GM12875 (cell line): ENCODE measurements around the gene PI16.
"Not testable (repeated sequence)": the region's sequence is repeated elsewhere in the genome, so short reads cannot be mapped to it uniquely, and the experiment has no call there.

Experiments
- H3K4me3 ChIP-seq: one replicate; pipeline ENCODE4 v1.5.1; 2011; ENCODE audit warnings: low read depth, low read length, control low read depth
- CTCF ChIP-seq: IDR thresholded peaks from 2 replicates; pipeline ENCODE4 v1.5.1; 2011; ENCODE audit warnings: low read depth, mild to moderate bottlenecking, control low read depth, inconsistent platforms, low read length, moderate library complexity, borderline replicate concordance; ENCODE audit not compliant: insufficient read depth

Gene PI16

GRCh38 chr6:36947570-36948351 is 6.8 kb upstream of the PI16 start:
- no peak for TF ChIP-seq CTCF

GRCh38 chr6:36949076-36949475 is 5.5 kb upstream of the PI16 start:
- not testable (repeated sequence) for H3K4me3 ChIP-seq

More at GRCh38 chr6:36947570-36948351, 6.8 kb upstream of the PI16 start:
- H3K4me3 ChIP-seq = no peak overlapping the region

GRCh38 chr6:36949636-36950035 is 4.9 kb upstream of the PI16 start:
- TF ChIP-seq CTCF = no peak
- H3K4me3 ChIP-seq = no peak overlapping the region

GRCh38 chr6:36953931-36954261 is 642 bp upstream of the PI16 start:
- TF ChIP-seq CTCF = no peak
- no peak overlapping the region for H3K4me3 ChIP-seq

GRCh38 chr6:36955136-36955535 is 598 bp downstream of the PI16 start:
- TF ChIP-seq CTCF = no peak
- H3K4me3 ChIP-seq = no peak overlapping the region

- TF ChIP-seq CTCF = no peak
- H3K4me3 ChIP-seq = no peak overlapping the region
Measured at GRCh38 chr6:36955671-36956445, 1.3 kb downstream of the PI16 start.

- no peak for TF ChIP-seq CTCF
Measured at GRCh38 chr6:36956446-36956820, 1.9 kb downstream of the PI16 start.

More at GRCh38 chr6:36956446-36956820, 1.9 kb downstream of the PI16 start:
- H3K4me3 ChIP-seq = no peak overlapping the region
